GM21381 (cell line): Measurements from ENCODE around the gene NDUFB3.
"Not testable (repeated sequence)": the region's sequence is repeated elsewhere in the genome, so short reads cannot be mapped to it uniquely, and the experiment has no call there.

ENCODE experiments used
- ATAC-seq: cut with Tn5 transposase; IDR thresholded peaks from one replicate; pipeline ENCODE4 v1.9.1; 2021; ENCODE audit warnings: mild to moderate bottlenecking, moderate library complexity; ENCODE audit not compliant: unreplicated experiment

The NDUFB3 gene

DNA sequence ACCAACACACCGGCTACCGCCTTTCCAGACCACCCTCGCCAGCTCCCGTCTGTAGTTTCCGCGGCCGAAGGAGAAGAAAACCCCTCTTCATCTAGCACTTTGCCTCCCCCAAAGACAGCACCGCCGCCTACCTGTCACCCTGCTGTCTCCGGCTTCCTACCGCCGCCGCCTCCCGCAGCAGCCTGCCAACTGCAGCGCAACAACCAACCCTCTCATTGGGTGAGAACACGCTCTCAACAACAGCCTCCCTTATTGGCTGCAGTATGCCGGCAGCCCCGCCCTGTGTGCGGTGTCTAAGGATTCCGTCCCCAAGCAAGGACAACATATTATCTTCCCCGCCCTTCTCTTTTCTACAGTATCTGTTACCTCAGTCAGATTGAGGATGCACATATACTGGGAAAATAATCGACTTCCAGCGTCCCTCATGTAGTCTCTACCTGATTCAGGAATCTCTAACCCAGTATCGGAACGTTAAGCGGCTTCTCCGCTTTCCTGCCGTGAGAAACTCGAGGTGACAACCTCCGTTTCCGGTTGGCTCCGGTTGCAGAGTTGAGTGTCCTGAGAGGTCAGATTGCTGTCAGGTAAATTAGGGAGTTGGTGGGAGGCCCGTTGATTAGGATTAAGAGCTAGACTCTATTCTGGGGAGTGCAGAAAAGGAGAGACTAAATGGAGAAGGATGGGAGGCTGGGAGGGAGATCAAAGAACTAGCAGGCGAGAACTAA lies at the start of gene NDUFB3, which contains the start of gene HYCC2:
Gene NDUFB3 (plus strand): TSS at position 523 of the 722 bp plus-strand sequence. CDS start 6,882 bp downstream, outside the sequence.
Gene HYCC2 (minus strand): TSS at position 193 of the 722 bp plus-strand sequence. CDS start 47,662 bp downstream, outside the sequence.
- peak; percentile 98 for ATAC-seq

DNA sequence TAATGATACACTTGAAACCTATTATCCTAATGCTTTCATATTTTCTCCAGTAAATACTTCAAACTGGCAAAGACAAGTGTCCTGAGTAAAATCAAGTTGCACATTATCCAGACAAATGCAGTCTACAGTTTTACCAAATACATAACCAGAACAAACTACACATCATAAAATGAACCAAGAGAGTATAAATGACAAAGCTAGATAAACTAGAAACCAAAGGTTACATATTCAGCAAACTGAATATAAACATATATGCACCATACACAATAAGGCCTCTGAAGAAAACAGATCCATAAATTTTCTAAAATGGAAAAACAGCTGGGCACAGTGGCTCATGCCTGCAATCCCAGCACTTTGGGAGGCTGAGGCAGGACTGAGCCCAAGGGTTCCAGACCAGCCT lies 47.3 kb upstream of the NDUFB3 start:
- no peak for ATAC-seq

DNA sequence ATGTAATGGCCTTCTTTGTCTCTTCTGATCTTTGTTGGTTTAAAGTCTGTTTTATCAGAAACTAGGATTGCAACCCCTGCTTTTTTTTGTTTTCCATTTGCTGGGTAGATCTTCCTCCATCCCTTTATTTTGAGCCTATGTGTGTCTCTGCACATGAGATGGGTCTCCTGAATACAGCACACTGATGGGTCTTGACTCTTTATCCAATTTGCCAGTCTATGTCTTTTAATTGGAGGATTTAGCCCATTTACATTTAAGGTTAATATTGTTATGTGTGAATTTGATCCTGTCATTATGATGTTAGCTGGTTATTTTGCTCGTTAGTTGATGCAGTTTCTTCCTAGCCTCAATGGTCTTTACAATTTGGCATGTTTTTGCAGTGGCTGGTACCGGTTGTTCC lies 37.4 kb upstream of the NDUFB3 start:
- not testable (repeated sequence) for ATAC-seq

DNA sequence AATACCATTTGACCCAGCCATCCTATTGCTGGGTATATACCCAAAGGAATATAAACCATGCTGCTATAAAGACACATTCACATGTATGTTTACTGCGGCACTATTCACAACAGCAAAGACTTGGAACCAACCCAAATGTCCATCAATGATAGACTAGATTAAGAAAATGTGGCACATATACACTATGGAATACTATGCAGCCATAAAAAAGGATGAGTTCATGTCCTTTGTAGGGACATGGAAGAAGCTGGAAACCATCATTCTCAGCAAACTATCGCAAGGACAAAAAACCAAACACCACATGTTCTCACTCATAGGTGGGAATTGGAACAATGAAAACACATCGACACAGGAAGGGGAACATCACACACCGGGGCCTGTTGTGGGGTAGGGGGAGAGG lies 33.4 kb upstream of the NDUFB3 start:
- not testable (repeated sequence) for ATAC-seq

DNA sequence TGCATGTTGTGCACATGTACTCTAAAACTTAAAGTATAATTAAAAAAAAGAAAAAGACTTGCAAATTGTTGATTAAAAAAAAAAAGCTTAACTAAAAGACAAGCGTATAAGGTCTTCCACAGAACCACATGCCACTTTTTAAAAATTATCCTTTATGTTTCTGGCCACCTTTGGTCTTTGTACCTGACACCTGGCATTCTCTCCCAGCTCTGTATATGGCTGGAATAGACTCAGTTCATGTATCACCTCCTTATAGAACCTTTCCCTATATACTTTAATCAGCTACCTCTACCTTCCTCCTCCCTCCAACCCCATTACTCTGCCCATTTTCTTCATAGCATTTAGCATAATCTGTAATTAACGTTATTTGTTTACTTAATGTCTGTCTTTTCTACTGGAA lies 32.9 kb upstream of the NDUFB3 start:
- ATAC-seq: no peak

DNA sequence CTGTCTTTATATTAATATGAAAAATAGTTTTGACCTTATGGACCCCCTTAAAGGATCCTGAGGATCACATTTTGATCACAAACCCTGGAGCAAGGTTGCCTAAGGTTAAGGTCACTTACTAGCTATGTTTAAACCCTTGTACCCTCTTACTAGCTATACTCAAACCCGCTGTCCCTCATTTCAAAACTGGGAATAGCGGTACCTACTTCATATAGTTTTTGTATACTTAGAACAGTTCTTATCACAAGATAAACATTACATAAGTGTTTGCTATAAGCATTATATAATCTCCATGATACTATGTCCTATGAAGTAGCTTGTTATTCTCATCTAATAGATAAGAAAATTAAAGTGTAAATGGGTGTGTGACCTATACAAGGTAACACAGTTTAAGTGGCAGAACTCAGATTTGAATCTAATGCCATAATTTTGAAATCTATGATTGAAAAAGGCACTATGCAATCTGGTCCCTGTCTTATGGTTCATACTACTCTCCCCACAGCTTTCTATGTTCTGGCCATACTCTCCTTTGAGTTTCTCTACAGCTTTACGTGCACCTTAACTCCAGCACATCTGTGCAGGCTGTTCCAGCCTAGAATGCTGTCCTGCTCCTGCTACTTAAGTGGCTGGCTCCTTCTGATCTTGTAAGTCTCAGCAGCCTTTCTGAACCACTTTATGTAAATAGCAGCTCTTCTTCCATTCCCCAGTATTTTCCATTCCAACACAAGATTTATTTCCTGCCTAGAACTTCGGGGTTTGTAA lies 30.8 kb upstream of the NDUFB3 start:
- no peak for ATAC-seq

DNA sequence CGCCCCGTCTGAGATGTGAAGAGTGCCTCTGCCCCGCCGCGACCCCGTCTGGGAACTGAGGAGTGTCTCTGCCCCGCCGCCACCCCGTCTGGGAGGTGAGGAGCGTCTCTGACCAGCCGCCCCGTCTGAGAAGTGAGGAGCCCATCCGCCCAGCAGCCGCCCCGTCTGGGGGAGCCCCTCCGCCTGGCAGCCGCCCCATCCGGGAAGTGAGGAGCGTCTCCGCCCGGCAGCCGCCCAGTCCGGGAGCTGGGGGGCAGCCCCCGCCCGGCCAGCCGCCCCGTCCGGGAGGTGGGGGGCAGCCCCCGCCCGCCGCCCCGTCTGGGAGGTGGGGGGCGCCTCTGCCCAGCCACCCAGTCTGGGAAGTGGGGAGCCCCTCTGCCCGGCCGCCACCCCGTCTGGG lies 29.4 kb upstream of the NDUFB3 start:
- ATAC-seq: not testable (repeated sequence)

DNA sequence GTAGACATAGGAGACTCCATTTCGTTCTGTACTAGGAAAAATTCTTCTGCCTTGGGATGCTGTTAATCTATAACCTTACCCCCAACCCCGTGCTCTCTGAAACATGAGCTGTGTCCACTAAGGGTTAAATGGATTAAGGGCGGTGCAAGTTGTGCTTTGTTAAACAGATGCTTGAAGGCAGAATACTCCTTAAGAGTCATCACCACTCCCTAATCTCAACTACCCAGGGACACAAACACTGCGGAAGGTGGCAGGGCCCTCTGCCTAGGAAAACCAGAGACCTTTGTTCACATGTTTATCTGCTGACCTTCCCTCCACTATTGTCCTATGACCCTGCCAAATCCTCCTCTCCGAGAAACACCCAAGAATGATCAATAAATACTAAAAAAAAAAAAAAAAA lies 28.8 kb upstream of the NDUFB3 start:
- not testable (repeated sequence) for ATAC-seq

DNA sequence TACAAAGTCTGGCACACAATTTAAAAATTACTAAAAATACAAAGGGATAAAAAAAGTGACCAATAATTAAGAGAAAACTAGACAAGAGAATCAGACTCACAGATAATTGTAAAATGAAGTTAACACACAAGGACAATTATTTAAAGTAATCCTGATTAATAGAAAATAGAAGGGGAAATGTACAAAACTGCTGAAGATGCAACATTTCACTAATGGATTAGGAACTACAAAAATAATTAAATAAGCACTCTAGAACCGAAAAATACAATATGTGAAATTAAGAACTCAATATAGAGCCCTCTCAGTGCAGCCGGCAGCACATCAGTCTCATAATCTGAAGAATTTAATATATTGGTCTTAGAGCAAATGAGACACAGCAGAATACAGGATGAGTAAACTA lies 24.9 kb upstream of the NDUFB3 start:
- ATAC-seq: no peak

DNA sequence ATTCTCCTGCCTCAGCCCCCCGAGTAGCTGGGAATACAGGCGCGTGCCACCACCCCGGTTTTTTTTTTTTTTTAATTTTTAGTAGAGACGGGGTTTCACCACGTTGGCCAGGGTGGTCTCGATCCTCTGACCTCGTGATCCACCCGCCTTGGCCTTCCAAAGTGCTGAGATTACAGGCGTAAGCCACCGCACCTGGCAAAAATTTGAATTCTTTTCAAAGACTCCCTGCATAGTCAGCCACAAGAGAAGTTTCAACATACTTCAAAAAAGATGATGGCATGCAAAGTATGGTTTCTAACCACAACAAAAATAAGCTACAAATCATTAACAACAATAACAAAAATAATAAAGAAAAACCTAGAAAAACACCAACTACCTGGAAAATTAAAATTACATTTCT lies 22.3 kb upstream of the NDUFB3 start:
- no peak for ATAC-seq

DNA sequence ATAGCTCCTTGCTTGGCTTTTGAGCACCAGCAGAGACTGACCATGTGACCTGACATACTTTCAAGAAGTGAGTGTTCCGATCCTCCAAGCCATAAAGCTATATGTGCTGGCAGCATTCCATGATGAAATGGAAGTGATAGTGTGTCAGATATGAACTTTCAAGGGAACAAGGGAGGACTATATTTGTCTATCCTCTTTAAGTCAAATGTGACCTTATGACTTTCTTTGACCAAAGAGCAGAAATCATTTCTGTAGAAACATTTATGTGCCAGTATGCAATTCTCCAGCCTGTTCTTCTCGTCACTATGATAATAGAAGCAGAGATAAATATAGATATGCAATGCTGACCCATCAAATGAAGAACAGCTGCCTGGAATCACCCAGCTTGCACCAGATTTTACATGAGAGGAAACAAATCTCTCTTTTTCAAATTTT lies 14.7 kb upstream of the NDUFB3 start:
- no peak for ATAC-seq

DNA sequence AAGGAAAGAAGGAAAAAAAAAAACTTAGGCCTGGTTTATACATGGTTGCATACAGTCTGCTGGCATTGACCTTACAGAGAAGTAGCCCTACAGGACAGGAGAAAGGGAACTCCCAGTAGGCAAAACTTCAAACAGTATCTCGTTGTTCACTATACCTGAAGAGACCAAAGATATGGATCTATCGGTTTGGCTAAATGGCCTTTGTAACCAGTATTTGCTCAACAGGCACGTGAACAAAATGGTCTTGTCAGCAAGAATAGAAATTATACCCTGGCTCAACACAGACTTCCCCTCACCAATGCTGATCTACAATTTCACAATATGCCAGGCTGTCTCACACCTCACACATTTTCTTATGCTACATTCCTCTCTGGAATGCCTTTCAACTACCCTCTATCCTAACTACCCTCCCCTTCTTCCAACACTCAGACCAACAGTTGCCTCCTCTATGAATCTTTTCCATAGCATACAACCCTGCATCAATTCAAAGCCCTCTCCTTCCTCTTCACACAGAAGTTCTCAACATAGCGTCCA lies 14.0 kb upstream of the NDUFB3 start:
- no peak for ATAC-seq

DNA sequence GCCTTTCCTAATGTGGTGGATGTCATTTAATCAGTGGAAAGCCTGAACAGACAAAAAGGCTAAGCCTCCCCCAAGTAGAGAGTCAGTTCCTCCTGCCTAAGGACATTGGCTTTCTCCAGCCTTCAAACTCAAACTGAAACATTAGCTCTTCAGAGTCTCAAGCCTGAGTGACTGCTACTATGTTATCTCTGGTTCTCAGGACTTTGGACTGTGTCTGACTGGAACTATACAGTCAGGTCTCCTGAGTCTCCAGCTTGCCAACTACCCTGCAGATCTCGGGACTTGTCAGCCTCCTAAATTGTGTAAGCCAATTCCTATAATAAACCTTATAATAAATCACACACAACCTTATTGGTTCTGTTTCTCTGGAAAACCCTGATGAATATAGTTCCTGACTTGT lies 12.9 kb upstream of the NDUFB3 start:
- no peak for ATAC-seq

DNA sequence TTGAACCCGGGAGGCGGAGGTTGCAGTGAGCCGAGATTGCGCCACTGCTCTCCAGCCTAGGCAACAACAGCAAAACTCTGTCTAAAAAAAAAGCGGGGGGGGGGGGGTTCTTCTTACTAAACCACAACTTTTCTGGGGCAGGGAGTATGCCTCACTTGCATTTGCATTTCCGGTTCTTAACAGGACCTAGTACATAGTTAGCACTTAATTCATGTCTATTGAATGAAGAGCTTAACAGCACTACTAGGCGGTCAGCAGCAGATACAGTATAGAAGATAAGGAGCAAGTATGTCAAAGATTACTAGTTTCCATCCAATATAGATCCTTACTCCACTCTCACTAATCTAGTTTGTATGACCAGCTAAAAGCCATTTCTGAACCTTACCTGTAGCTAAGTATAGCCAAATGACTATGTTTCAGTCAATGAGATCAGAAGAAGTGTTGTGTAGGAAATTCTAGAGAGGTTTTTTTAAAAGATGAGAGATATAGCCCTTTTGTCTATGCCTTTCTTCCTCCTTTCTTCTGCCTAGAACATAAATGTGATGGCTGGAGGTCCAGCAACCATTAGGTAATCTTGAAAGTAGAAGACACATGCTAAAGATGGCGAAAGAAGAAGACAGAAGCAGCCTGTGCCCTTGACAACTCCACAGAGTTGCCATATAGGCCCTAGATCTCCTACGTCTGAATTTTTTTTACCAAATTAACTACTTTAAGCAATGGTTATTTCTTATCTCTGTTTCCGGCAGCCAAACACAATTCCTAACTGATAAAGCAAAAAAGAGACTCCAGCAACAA lies 11.6 kb upstream of the NDUFB3 start:
- ATAC-seq: no peak

DNA sequence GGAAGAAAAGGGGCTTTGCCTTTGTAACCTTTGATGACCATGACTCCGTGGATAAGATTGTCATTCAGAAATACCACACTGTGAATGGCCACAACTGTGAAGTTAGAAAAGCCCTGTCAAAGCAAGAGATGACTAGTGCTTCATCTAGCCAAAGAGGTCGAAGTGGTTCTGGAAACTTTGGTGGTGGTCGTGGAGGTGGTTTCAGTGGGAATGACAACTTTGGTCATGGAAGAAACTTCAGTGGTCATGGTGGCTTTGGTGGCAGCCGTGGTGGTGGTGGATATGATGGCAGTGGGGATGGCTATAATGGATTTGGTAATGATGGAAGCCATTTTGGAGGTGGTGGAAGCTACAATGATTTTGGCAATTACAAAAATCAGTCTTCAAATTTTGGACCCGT lies 8.3 kb upstream of the NDUFB3 start:
- not testable (repeated sequence) for ATAC-seq

DNA sequence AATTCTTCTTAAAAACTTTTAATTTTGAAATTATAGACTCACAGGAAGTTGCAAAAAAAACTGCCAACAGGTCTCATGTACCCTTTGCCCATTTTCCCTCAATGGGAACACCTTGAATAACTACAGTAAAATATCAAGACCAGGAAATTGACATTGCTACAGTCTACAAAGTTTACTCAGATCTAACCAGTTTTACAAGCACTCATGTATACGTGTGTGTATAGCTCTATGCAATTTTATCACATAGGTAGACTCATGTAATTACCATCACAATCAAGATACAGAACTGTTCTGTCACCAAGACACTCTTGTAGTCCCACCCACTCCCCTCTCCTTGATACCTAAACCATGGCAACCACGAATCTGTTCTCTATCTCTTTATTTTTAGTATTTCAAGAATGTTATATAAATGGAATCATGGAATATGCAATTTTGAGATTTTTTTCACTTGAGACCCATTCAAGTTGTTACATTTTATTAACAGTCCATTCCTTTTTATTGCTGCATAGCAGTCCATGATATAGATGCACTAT lies 6.9 kb upstream of the NDUFB3 start:
- ATAC-seq: no peak

DNA sequence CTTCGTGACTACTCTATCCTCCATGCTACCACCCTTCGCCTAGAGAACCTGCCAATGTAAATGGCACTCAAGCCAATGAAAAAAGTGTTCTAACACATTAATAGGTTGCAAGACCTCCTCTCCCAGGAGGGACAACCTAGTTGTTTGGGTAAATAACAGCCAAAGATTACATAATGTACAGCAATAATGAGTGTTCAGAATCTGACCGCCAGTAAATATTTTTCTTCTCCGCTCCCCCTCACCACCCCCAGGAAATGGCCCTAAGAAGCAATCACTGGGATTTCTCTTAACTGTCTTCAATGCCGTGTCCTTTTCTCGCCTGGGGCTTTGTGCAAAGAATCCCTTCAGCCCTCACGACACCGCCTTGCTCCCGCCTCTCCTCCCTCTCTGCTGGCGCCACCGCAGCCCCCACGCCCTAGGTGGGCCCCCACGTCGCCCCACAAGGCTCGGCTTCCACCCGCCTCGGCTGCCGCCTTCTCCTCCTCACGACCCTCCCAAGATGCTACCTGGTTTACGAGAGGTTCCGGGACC lies 788 bp upstream of the NDUFB3 start:
- ATAC-seq: peak; percentile 26

DNA sequence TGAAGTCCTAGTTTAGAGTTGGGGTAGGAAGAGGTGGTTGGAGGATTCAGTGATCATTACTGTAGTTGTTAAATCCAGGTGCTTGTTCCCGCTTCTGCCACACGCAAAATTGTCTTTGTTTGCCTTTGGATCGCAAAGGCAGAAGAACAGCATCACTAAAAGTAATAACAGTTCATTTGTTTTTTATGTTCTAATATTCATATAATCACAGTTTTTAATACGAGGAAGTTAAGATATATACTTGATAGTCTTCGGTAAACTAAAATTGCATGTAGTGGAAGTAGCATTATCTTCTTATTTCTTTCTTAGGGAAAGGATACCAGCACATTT lies 365 bp downstream of the NDUFB3 start:
- ATAC-seq: no peak

DNA sequence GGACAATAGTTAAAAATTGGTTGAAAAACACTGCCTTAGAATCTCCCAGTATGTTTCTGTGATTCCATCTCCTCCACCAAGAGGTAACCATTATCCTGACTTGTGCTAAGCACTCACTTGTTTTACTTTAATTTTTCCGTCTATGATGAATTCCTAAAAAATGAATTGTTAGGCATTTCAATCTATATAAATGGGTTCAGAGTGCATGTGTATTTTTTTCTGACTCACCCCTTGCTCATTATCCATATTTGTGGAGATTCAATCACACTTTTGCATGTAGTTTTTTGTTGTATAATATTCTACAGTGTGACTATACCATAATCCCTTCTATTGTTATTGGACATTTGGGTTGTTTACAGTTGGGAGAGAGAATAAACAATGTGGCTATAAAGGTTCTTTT lies 1.3 kb downstream of the NDUFB3 start:
- no peak for ATAC-seq

DNA sequence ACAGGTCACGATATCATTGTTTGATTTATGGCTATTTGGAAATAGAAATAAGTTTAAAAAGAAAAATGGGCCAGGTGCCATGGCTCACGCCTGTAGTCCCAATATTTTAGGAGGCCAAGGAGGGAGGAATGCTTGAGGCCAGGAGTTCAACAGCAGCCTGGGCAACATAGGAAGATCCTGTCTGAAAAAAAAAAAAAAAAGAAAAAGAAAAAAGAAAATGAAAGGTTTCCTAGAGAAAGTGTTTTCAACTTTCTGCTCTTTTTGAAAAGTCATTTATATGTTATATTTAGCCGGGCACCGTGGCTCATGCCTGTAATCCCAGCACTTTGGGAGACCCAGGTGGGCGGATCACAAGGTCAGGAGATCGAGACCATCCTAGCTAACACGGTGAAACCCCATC lies 3.2 kb downstream of the NDUFB3 start:
- no peak for ATAC-seq

DNA sequence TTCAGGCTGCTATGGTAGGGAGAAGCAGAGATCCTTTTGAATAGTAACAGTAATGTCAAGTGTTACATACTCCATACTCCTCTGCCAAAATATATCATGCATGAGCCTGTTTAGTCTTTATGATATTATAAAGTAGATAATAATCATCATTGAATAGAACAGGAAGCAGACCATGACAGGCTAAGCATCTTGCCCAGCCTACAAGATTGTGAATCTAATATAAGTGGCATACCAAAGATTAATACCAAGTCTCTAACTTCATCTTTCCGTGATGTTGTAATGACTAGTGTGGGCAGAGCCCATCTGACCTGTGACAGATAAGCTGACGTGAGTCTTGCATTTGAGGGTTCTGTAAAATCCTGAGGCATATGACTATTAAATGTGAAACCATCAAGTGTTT lies 13.1 kb downstream of the NDUFB3 start:
- ATAC-seq: no peak
